Aorta (tissue), 5 donors: ENCODE data around the gene PTGER1. TPM values are rescaled to one million over a fixed set of nuclear protein-coding genes. Genes with fewer than 3 reads are reported as not detected.
"Not testable (repeated sequence)": the region's sequence is repeated elsewhere in the genome, so short reads cannot be mapped to it uniquely, and the experiment has no call there.

Experiments
- ATAC-seq: fragments of 200-7000 bp; cut with Tn5 transposase; one replicate; pipeline ENCODE4 v1.9.1; 2022; ENCODE audit warnings: moderate library complexity; ENCODE audit not compliant: low FRiP score
- DNase-seq, 2 donors: peaks; one replicate each; pipeline ENCODE4 v3.0.0-alpha.2; 2020
- H3K27ac ChIP-seq, 2 donors: one replicate each; pipeline ENCODE4 v1.5.1; 2013; ENCODE audit warnings: low read length in 2 of 2, mild to moderate bottlenecking in 2 of 2, moderate library complexity in 2 of 2, control low read depth in 1 of 2, inconsistent platforms in 1 of 2, low read depth in 1 of 2
- H3K27me3 ChIP-seq, 2 donors: one replicate each; pipeline ENCODE4 v1.6.1; 2013; ENCODE audit warnings: control low read depth in 1 of 2, low read length in 1 of 2, mild to moderate bottlenecking in 1 of 2, moderate library complexity in 1 of 2; ENCODE audit not compliant: insufficient read depth in 2 of 2, control insufficient read depth in 1 of 2
- H3K36me3 ChIP-seq, 2 donors: one replicate each; pipeline ENCODE4 v1.6.1; 2013; ENCODE audit warnings: control low read depth in 1 of 2, low read length in 1 of 2, mild to moderate bottlenecking in 1 of 2; ENCODE audit not compliant: insufficient read depth in 2 of 2, control insufficient read depth in 1 of 2
- H3K4me1 ChIP-seq, 2 donors: one replicate each; pipeline ENCODE4 v1.6.1; 2013; ENCODE audit warnings: low read length in 2 of 2, control low read depth in 1 of 2, mild to moderate bottlenecking in 1 of 2, moderate library complexity in 1 of 2; ENCODE audit not compliant: insufficient read depth in 2 of 2, control insufficient read depth in 1 of 2
- H3K4me3 ChIP-seq, 2 donors: one replicate each; pipeline ENCODE4 v1.5.1; 2013; ENCODE audit warnings: low read length in 2 of 2, control low read depth in 1 of 2, mild to moderate bottlenecking in 1 of 2
- H3K9me3 ChIP-seq: one replicate; pipeline ENCODE4 v1.6.1; 2013; ENCODE audit warnings: mild to moderate bottlenecking, low read length; ENCODE audit not compliant: control insufficient read depth
- WGBS, 2 donors: extraction: QIAGEN DNeasy Blood & Tissue Kit; methylation state at CpG; one replicate each; pipeline ENCODE4 v1.1.7; 2013; 5-methylcytosine and 5-hydroxymethylcytosine counted together
- intact Hi-C, 2 donors: fragments of 100-400 bp; cut with DNase I; formaldehyde crosslinking; loops; one replicate each; pipeline versions ENCODE4 v1.14.2 to v1.15.0; 2022
- polyA plus RNA-seq, 2 donors: library from polyadenylated mRNA; stranded (reverse); fragments of 200-250 nt; gene quantifications; one replicate each; pipeline ENCODE4 v1.2.3, GENCODE V29; 2013
- total RNA-seq, 2 donors: library from RNA; stranded (reverse); fragmentation: NEBNext Ultra II Directional; extraction: Animal tissue kit (Norgen Biotek cat#: 25700); gene quantifications; one replicate each; pipeline ENCODE4 v1.2.1, GENCODE V29; 2021
- donor health status: healthy with polysubstance abuse.
- donor health status: Bipolar disorder and iron deficiency.
- donor health status: DM: no; HTN: no; CAD: no.
- donor health status: DM: no; HTN: no; CAD: no.
- donor health status: DM: yes; HTN: yes; CAD: no.

Gene PTGER1
- total and polyA plus RNA-seq, 4 donors, result 2.3 to 4.4 TPM; not detected in 2

DNA sequence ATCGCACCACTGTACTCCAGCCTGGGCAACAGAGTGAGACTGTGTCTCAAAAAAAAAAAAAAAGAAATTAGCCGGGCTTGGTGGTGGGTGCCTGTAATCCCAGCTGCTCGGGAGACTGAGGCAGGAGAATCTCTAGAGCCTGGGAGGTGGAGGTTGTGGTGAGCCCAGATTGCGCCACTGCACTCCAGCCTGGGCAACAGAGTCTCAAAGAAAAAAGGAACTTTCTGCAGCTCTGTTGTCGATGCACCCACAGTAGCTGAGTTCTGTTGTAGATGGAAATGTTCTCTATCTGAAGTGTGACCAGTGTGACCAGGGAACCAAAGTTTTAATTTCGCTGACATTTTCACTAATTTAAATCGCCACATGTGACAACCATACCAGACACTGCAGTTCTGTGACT is 12.8 kb downstream of the PTGER1 start:
- H3K9me3 ChIP-seq, ATAC-seq, H3K4me1 ChIP-seq, intact Hi-C loops, H3K27me3 ChIP-seq, H3K27ac ChIP-seq, DNase-seq, H3K36me3 ChIP-seq, H3K4me3 ChIP-seq: not testable (repeated sequence)
- 93 to 95% methylated on average over 7 of the region's 7 CpGs for WGBS, 2 donors

DNA sequence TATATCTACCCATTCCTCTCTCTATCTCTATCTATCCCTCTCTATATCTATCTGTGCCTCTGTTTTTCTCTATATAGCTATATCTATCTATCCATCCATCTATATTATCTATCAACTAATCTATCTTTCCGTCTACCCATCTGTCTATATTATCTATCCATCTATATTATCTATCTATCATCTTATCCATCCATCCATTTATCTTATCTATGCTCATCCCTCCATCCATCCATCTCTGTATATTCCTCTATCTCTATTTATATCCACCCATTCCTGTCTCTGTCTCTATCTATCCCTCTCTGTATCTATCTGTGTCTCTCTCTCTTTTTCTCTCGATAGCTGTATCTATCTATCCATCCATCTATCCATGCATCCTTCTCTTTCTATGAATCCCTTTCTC is 14.2 kb downstream of the PTGER1 start:
- DNase-seq, result no peak
- Histone ChIP-seq H3K27ac (no peak overlapping the region), H3K4me1 (no peaks in the 10 kb centered on the region), H3K27me3 (no peaks in the 10 kb centered on the region), H3K4me3 (no peak overlapping the region), H3K9me3 (no peaks in the 10 kb centered on the region), H3K36me3 (peaks cover 2 to 9% of the 10 kb centered on the region in 2 donors)
- 94 to 96% methylated on average over 2 of the region's 2 CpGs for WGBS, 2 donors
- no peak for ATAC-seq
- intact Hi-C loops, result no loop called here

DNA sequence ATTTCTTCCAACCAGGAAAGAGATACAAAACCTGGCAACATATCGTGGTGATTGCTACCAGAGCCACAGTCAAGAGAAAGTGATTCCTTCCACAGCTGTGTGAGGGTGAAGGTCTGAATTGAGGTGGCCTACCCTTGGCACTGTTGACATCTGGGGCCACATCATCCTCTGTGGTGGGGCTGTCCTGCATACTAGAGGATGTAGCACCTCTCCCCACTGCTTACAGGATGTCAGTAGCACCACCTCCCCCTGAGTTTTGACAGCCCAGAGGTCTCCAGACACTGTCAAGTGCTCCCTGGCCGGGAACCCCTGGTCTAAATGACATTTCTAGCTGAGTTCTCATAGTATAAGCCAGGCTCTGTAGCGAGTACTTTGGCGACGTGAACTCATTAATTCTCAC is 15.5 kb downstream of the PTGER1 start:
- H3K36me3 ChIP-seq, result peaks cover 3 to 9% of the 10 kb centered on the region in 2 donors
- 61 to 63% methylated on average over 5 of the region's 5 CpGs for WGBS, 2 donors
- intact Hi-C loops, result no loop called here
- no peak for ATAC-seq
- H3K27ac ChIP-seq, result no peak overlapping the region
- H3K9me3 ChIP-seq, result no peaks in the 10 kb centered on the region
- no peaks in the 10 kb centered on the region for H3K4me1 ChIP-seq
- no peak for DNase-seq
- H3K4me3 ChIP-seq, result no peak overlapping the region
- no peaks in the 10 kb centered on the region for H3K27me3 ChIP-seq

DNA sequence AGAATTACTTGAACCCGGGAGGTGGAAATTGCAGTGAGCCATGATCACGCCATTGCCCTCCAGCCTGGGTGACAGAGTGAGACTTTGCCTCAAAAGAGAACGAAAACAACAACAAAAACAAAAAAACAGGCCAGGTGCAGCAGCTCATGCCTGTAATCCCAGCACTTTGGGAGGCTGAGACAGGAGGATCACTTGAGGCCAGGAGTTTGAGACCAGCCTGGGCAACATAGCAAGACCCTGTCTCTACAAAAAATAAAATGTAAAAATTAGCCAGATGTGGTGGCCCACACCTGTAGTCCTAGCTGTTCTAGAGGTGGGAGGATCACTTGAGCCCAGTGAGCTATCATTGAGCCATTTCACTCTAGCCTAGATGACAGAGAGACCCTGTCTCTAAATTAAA is 22.9 kb downstream of the PTGER1 start:
- DNase-seq, H3K9me3 ChIP-seq, H3K36me3 ChIP-seq, ATAC-seq, H3K27me3 ChIP-seq, H3K27ac ChIP-seq, H3K4me1 ChIP-seq, H3K4me3 ChIP-seq, intact Hi-C loops: not testable (repeated sequence)
- 93 to 98% methylated on average over 3 of the region's 3 CpGs for WGBS, 2 donors

DNA sequence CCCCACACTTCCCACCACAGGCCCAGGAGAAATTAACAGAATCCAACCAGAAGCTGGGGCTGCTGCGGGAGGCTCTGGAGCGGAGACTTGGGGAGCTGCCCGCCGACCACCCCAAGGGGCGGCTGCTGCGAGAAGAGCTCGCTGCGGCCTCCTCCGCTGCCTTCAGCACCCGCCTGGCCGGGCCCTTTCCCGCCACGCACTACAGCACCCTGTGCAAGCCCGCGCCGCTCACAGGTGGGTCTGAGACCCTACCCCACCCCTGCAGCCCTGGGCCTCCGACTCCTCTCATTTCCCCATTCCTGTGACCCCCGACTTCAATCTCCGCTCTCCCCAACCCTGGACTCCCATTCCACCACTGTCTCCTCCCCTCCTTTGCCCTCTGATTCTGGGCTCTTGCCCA is 24.3 kb downstream of the PTGER1 start:
- no peaks in the 10 kb centered on the region for H3K9me3 ChIP-seq
- H3K4me1 ChIP-seq, result no peaks in the 10 kb centered on the region
- WGBS, 2 donors, result 97 to 98% methylated on average over 16 to 19 of the region's 19 CpGs
- ATAC-seq, result no peak
- H3K27ac ChIP-seq, result no peak overlapping the region
- peaks cover under 1 to 11% of the 10 kb centered on the region in 2 donors for H3K36me3 ChIP-seq
- DNase-seq, result no peak
- intact Hi-C loops, result no loop called here
- no peaks in the 10 kb centered on the region for H3K27me3 ChIP-seq
- H3K4me3 ChIP-seq, result no peak overlapping the region

DNA sequence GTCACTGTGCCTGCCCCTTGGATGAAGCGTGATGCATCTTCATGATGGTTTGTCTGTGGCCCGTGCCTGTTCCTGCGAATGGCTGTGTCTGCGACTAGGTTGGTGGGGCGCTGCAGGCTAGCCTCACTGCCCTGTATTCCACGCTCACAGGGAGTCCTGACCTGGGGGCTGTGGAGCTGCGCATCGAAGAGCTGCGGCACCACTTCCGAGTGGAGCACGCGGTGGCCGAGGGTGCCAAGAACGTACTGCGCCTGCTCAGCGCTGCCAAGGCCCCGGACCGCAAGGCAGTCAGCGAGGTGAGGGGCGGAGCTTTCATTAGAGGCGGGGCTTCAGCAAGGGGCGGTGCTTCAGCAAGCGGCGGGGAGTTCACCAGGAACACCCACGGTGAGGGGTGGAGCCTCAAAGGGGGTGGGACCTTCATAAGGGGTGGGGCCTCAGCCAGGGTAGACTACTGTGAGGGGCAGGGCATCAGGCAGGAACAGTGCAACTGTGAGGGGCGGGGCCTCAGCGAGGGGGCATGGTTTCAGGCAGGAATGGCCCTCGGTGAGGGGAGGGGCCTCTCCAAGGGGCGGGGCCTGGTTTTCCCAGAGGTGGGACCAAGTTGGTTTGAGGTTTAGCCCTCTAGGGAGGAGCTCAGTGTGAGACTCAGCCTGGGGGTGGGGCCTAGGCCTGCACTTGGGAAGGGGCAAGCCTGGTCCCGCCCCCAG is 24.8 kb downstream of the PTGER1 start:
- DNase-seq (peak in 1 of 2 donors; percentile 78), ATAC-seq (peak; percentile 56)
- intact Hi-C loops, result no loop called here
- no peaks in the 10 kb centered on the region for H3K9me3 ChIP-seq
- no peak overlapping the region for H3K4me3 ChIP-seq
- no peaks in the 10 kb centered on the region for H3K27me3 ChIP-seq
- no peaks in the 10 kb centered on the region for H3K4me1 ChIP-seq
- no peak overlapping the region for H3K27ac ChIP-seq
- 80 to 82% methylated on average over 28 to 30 of the region's 30 CpGs for WGBS, 2 donors
- H3K36me3 ChIP-seq, result peaks cover 0 to 11% of the 10 kb centered on the region in 2 donors

DNA sequence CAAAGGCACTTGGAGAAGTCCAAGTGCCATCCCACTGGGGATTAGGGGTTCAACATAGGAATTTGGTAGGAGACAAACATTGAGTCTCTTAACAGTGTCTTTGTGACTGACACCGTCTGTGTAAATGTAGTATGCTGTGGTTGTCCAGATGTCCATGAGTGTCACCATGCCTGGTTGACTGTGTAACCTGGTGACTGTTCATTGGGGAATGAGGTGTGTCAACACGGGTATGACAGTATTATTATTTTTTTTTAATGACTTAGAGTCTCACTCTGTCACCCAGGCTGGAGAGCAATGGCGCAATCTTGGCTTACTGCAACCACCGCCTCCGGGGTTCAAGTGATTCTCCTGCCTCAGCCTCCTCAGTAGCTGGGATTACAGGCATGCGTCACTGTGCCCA is 25.8 kb downstream of the PTGER1 start:
- ATAC-seq, result no peak
- H3K4me3 ChIP-seq, result no peak overlapping the region
- DNase-seq, result no peak
- intact Hi-C loops, result no loop called here
- 90 to 91% methylated on average over 6 of the region's 6 CpGs for WGBS, 2 donors
- no peaks in the 10 kb centered on the region for H3K9me3 ChIP-seq
- no peak overlapping the region for H3K27ac ChIP-seq
- H3K4me1 ChIP-seq, result no peaks in the 10 kb centered on the region
- H3K27me3 ChIP-seq, result no peaks in the 10 kb centered on the region
- peaks cover under 1 to 11% of the 10 kb centered on the region in 2 donors for H3K36me3 ChIP-seq

DNA sequence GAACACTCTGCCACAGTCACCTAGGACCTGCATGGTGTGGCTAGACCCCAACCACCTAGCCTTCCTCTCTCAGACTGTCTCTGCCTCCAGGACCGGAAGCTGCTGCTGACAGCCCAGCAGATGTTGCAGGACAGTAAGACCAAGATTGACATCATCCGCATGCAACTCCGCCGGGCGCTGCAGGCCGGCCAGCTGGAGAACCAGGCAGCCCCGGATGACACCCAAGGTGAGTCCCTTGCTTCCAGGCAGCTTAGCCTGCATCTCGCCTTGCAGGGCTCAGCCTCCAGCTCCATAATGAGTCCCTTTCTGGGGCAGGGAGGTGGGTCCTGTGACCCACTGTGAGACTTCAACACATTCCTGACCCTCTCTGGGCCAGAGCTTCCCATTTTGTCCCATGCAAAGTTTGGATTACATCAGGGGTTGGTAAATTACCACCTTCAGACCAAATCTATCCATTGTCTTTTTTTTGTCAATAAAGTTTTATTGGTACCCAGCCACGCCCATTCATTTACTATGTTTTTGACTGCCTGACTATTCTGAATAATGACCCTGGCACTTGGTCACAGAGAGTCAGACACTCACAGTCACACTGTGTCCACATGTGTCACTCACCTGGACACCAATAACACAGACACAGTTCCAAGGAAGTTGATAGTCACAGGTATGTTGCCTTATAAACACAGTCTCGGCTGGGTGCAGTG is 28.7 kb downstream of the PTGER1 start:
- Histone ChIP-seq H3K9me3 (no peaks in the 10 kb centered on the region), H3K27ac (no peak overlapping the region), H3K27me3 (no peaks in the 10 kb centered on the region), H3K4me3 (no peak overlapping the region), H3K36me3 (peaks cover 6 to 21% of the 10 kb centered on the region in 2 donors), H3K4me1 (no peaks in the 10 kb centered on the region)
- DNase-seq (no peak), ATAC-seq (no peak)
- intact Hi-C loops, result no loop called here
- WGBS, 2 donors, result 97 to 98% methylated on average over 10 of the region's 10 CpGs
